Activated CD8-positive, alpha-beta memory T cell treated with anti-CD3 and anti-CD28 coated beads for 24 hours (primary cell): ENCODE results near the gene BASP1.
"Not testable (repeated sequence)": the region's sequence is repeated elsewhere in the genome, so short reads cannot be mapped to it uniquely, and the experiment has no call there.

ENCODE experiments used
- DNase-seq: peaks from one replicate; pipeline ENCODE4 v3.0.0-alpha.2; 2020

The BASP1 gene

GRCh38 chr5:17217493-17218352, at the start of gene BASP1:
Gene BASP1, plus strand, starts transcription at chr5:17217631. Its CDS starts 57,586 bp downstream, at chr5:17275217.
- peak; percentile 55 for DNase-seq

GRCh38 chr5:17169507-17169906, 47.9 kb upstream of the BASP1 start:
- DNase-seq: no peak

- no peak for DNase-seq
Observed at GRCh38 chr5:17172791-17173190, 44.6 kb upstream of the BASP1 start.

GRCh38 chr5:17174965-17175364, 42.5 kb upstream of the BASP1 start:
- DNase-seq: no peak

GRCh38 chr5:17177501-17178372, 39.7 kb upstream of the BASP1 start:
- no peak for DNase-seq

- DNase-seq: no peak
Observed at GRCh38 chr5:17178373-17178675, 39.1 kb upstream of the BASP1 start.

- no peak for DNase-seq
Observed at GRCh38 chr5:17180330-17180843, 37.0 kb upstream of the BASP1 start.

GRCh38 chr5:17180864-17181723, 36.3 kb upstream of the BASP1 start:
- DNase-seq: no peak

GRCh38 chr5:17182494-17182893, 34.9 kb upstream of the BASP1 start:
- DNase-seq: no peak

GRCh38 chr5:17182981-17183380, 34.5 kb upstream of the BASP1 start:
- no peak for DNase-seq

- DNase-seq: no peak
Observed at GRCh38 chr5:17183831-17184230, 33.6 kb upstream of the BASP1 start.

- DNase-seq: no peak
Observed at GRCh38 chr5:17184588-17184987, 32.8 kb upstream of the BASP1 start.

- DNase-seq: no peak
Observed at GRCh38 chr5:17185349-17185748, 32.1 kb upstream of the BASP1 start.

- DNase-seq: no peak
Observed at GRCh38 chr5:17185773-17186172, 31.7 kb upstream of the BASP1 start.

GRCh38 chr5:17186256-17186655, 31.2 kb upstream of the BASP1 start:
- DNase-seq: no peak

- no peak for DNase-seq
Observed at GRCh38 chr5:17187011-17187785, 30.2 kb upstream of the BASP1 start.

GRCh38 chr5:17187786-17188170, 29.7 kb upstream of the BASP1 start:
- no peak for DNase-seq

- DNase-seq: peak; percentile 81
Observed at GRCh38 chr5:17189381-17190036, 27.9 kb upstream of the BASP1 start.

- no peak for DNase-seq
Observed at GRCh38 chr5:17190242-17190778, 27.1 kb upstream of the BASP1 start.

GRCh38 chr5:17190799-17191391, 26.5 kb upstream of the BASP1 start:
- DNase-seq: no peak

GRCh38 chr5:17191574-17191973, 25.9 kb upstream of the BASP1 start:
- DNase-seq: not testable (repeated sequence)
